Measurements from ENCODE around the gene SLC9A6. TPM values are rescaled to one million over a fixed set of nuclear protein-coding genes. Genes with fewer than 3 reads are reported as not detected.

SLC9A6 gene
- total and polyA plus RNA-seq, 10 of the 15 experiments (the other 5 are each of a cell fraction or from before 2014, with no cell fraction given), result 4.5 to 14.6 (median 10.7) TPM

DNA sequence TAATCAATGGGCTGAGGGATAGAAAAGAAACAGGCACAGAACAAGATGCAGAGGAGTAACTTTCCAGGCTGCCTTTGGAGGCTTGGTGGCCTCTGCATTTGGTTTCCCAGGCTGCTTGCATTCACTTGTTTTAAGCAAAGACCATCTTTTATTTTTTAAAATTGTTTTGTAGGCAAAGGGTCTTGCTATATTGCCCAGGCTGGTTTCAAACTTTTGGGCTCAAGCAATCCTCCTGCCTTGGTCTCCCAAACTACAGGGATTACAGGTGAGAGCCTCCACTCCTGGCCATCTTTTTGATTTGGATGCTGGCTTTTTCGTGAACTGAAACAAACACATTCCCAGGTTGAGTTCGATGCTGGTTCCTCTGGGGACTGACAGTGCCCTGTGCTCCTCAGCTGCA lies 74.1 kb downstream of the SLC9A6 start (continued):
- TF ChIP-seq, protein P1, sequence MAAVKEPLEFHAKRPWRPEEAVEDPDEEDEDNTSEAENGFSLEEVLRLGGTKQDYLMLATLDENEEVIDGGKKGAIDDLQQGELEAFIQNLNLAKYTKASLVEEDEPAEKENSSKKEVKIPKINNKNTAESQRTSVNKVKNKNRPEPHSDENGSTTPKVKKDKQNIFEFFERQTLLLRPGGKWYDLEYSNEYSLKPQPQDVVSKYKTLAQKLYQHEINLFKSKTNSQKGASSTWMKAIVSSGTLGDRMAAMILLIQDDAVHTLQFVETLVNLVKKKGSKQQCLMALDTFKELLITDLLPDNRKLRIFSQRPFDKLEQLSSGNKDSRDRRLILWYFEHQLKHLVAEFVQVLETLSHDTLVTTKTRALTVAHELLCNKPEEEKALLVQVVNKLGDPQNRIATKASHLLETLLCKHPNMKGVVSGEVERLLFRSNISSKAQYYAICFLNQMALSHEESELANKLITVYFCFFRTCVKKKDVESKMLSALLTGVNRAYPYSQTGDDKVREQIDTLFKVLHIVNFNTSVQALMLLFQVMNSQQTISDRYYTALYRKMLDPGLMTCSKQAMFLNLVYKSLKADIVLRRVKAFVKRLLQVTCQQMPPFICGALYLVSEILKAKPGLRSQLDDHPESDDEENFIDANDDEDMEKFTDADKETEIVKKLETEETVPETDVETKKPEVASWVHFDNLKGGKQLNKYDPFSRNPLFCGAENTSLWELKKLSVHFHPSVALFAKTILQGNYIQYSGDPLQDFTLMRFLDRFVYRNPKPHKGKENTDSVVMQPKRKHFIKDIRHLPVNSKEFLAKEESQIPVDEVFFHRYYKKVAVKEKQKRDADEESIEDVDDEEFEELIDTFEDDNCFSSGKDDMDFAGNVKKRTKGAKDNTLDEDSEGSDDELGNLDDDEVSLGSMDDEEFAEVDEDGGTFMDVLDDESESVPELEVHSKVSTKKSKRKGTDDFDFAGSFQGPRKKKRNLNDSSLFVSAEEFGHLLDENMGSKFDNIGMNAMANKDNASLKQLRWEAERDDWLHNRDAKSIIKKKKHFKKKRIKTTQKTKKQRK (IDR thresholded peaks at IDR 0.05; ENCODE audit: low read depth, low read length), result no peak
- TF ChIP-seq HCFC1 (IDR thresholded peaks at IDR 0.05; ENCODE audit: low read length) (no peak), CBX3 (IDR thresholded peaks at IDR 0.05; ENCODE audit: borderline replicate concordance, low read depth) (no peak), MYC (IDR thresholded peaks at IDR 0.05; ENCODE audit: insufficient read depth, insufficient read length, insufficient replicate concordance, low read length, severe bottlenecking) (no peak), SMC3 (IDR thresholded peaks at IDR 0.05; ENCODE audit: borderline replicate concordance, low read length) (no peak), ZNF274 (IDR thresholded peaks at IDR 0.05; ENCODE audit: insufficient read depth, insufficient read length) (no peak)

DNA sequence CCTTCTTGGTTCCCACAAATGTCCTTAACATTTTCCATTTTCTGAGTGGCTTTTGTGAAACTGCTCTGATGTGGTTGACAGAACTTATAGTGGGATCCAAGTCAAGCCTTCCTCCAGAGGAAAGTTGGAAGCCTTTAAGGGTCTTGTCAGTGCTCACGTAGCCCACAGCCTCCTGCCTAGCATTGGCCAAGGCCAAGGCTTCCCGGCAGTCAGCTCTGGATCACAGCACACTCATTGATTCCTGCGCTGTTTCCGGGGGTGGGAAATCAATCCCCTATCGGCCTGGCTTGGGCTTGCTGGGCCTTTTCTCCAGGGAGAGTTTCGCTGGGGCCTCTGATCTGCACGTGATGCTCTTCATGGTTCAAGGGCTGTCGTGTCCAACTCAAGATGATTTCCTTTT lies 76.1 kb downstream of the SLC9A6 start:
- 34% methylated on average over 8 of the region's 8 CpGs for WGBS (ENCODE audit: insufficient coverage, insufficient replicate concordance, low lambda C conversion rate, missing lambda C conversion rate)
- intact Hi-C loops (cut with micrococcal nuclease; ENCODE audit: unreplicated experiment), result no loop called here
- H3K27ac ChIP-seq (ENCODE audit: control insufficient read depth, insufficient read depth), result no peak overlapping the region
- no peaks in the 10 kb centered on the region for H4K20me1 ChIP-seq (ENCODE audit: control insufficient read depth, insufficient read depth)
- SMC1A ChIA-PET (ENCODE audit: uncharacterized antibody, unreplicated experiment), result no interaction called here
- H3K27me3 ChIP-seq (replicated peaks in 1 of 2; ENCODE audit: control insufficient read depth in 2 of 2, insufficient read depth in 2 of 2, low read length in 1 of 2), result no peaks in the 10 kb centered on the region
- H3K4me2 ChIP-seq (ENCODE audit: control insufficient read depth, insufficient read depth), result no peak overlapping the region
- FAIRE-seq (no peak), DNase-seq (ENCODE audit: low read depth, low spot score) (no peak), ATAC-seq (no peak)
- H3K79me2 ChIP-seq (ENCODE audit: control insufficient read depth, insufficient read depth, low read length), result no peaks in the 10 kb centered on the region
- in situ Hi-C loops (cut with MboI), result no loop called here
- POLR2A ChIA-PET, result no interaction called here
- BruUV-seq (replicated peaks), result no TSS peak
- no peak overlapping the region for H3K4me3 ChIP-seq
- H3K9ac ChIP-seq (ENCODE audit: control insufficient read depth, insufficient read depth, low read length), result no peak overlapping the region
- no peaks in the 10 kb centered on the region for H3K36me3 ChIP-seq (ENCODE audit: control insufficient read depth in 2 of 2, insufficient read depth in 2 of 2, low read length in 1 of 2)
- CTCF ChIA-PET, result no interaction called here
- no peaks in the 10 kb centered on the region for H3K4me1 ChIP-seq (ENCODE audit: control insufficient read depth, insufficient read depth, low read length)
- RAD21 ChIA-PET (ENCODE audit: unreplicated experiment), result no interaction called here
- no peak overlapping the region for H2AFZ ChIP-seq (ENCODE audit: control insufficient read depth, low read depth, low read length)
- H3K9me3 ChIP-seq (replicated peaks; ENCODE audit: control insufficient read depth, insufficient read depth, low read length), result no peaks in the 10 kb centered on the region
- TF ChIP-seq, protein P2, sequence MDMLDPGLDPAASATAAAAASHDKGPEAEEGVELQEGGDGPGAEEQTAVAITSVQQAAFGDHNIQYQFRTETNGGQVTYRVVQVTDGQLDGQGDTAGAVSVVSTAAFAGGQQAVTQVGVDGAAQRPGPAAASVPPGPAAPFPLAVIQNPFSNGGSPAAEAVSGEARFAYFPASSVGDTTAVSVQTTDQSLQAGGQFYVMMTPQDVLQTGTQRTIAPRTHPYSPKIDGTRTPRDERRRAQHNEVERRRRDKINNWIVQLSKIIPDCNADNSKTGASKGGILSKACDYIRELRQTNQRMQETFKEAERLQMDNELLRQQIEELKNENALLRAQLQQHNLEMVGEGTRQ (IDR thresholded peaks at IDR 0.05; ENCODE audit: borderline replicate concordance, low read depth, low read length), result no peak
- TF ChIP-seq, protein P3, sequence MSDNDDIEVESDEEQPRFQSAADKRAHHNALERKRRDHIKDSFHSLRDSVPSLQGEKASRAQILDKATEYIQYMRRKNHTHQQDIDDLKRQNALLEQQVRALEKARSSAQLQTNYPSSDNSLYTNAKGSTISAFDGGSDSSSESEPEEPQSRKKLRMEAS (IDR thresholded peaks at IDR 0.05; ENCODE audit: low read depth, low read length), result no peak
- TF ChIP-seq, protein P4, sequence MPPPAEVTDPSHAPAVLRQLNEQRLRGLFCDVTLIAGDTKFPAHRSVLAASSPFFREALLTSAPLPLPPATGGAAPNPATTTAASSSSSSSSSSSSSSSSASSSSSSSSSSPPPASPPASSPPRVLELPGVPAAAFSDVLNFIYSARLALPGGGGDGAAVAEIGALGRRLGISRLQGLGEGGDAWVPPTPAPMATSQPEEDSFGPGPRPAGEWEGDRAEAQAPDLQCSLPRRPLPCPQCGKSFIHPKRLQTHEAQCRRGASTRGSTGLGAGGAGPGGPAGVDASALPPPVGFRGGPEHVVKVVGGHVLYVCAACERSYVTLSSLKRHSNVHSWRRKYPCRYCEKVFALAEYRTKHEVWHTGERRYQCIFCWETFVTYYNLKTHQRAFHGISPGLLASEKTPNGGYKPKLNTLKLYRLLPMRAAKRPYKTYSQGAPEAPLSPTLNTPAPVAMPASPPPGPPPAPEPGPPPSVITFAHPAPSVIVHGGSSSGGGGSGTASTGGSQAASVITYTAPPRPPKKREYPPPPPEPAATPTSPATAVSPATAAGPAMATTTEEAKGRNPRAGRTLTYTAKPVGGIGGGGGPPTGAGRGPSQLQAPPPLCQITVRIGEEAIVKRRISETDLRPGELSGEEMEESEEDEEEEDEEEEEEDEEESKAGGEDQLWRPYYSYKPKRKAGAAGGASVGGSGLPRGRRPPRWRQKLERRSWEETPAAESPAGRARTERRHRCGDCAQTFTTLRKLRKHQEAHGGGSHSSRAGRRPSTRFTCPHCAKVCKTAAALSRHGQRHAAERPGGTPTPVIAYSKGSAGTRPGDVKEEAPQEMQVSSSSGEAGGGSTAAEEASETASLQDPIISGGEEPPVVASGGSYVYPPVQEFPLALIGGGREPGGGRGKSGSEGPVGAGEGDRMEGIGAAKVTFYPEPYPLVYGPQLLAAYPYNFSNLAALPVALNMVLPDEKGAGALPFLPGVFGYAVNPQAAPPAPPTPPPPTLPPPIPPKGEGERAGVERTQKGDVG (CRISPR knock-in tag; IDR thresholded peaks at IDR 0.05), result no peak
- TF ChIP-seq EGR1 (IDR thresholded peaks at IDR 0.05; ENCODE audit: borderline replicate concordance in 1 of 2, low read depth in 2 of 2, low read length in 2 of 2), result no peak
- TF ChIP-seq ZNF207 (IDR thresholded peaks at IDR 0.05; ENCODE audit: borderline replicate concordance), result no peak
- TF ChIP-seq TAF1 (IDR thresholded peaks at IDR 0.05; ENCODE audit: borderline replicate concordance, low read depth, low read length), result no peak
- no peak for TF ChIP-seq CBX3 (IDR thresholded peaks at IDR 0.05; ENCODE audit: borderline replicate concordance, low read depth)
- TF ChIP-seq CREM (IDR thresholded peaks at IDR 0.05; ENCODE audit: low read depth), result no peak
- no peak for TF ChIP-seq BCL11A (IDR thresholded peaks at IDR 0.05; ENCODE audit: low read depth, low read length)

Measured in GM12878 (cell line).